Stomach (tissue), 9 donors: ENCODE data around the gene JRKL. TPM values are rescaled to one million over a fixed set of nuclear protein-coding genes. Genes with fewer than 3 reads are reported as not detected.

Source experiments
- DNase-seq, 2 donors: peaks; one replicate each; pipeline versions ENCODE4 v3.0.0 to v3.0.0-alpha.2; 2013 to 2019
- H3K27ac ChIP-seq, 5 donors: fragments of 200-600 bp in 4 of 5; sonication (generic) in 4 of 5; one replicate each; pipeline ENCODE4 v1.5.1; 2013 to 2019; ENCODE audit warnings: mild to moderate bottlenecking in 1 of 5, moderate library complexity in 1 of 5
- H3K27me3 ChIP-seq, 3 donors: fragments of 200-600 bp; sonication (generic); one replicate each; pipeline ENCODE4 v1.5.1; 2017 to 2019; ENCODE audit warnings: mixed run types in 1 of 3
- H3K36me3 ChIP-seq, 4 donors: fragments of 200-600 bp; sonication (generic); 1 replicate in 3 of 4; 2 replicates in 1 of 4; pipeline ENCODE4 v1.5.1; 2016 to 2019
- H3K4me1 ChIP-seq, 4 donors: fragments of 200-600 bp; sonication (generic); one replicate each; pipeline ENCODE4 v1.5.1; 2016 to 2019
- H3K4me3 ChIP-seq, 4 donors: fragments of 200-600 bp; sonication (generic) in 3 of 4; one replicate each; pipeline ENCODE4 v1.5.1; 2016 to 2019; ENCODE audit warnings: mild to moderate bottlenecking in 1 of 4
- H3K9me3 ChIP-seq, 4 donors: fragments of 200-600 bp; sonication (generic); one replicate each; pipeline ENCODE4 v1.5.1; 2016 to 2019
- CTCF ChIP-seq, 7 experiments: fragments of 450-650 bp in 4 of 7; fragments of 200-600 bp in 3 of 7; sonication (generic) in 3 of 7; IDR thresholded peaks; one replicate each; pipeline ENCODE4 v1.5.1; 2016 to 2019; ENCODE audit warnings: antibody characterized with exemption in 7 of 7, control low read depth in 2 of 7, mild to moderate bottlenecking in 1 of 7
- EP300 ChIP-seq: sonication (generic); formaldehyde crosslinking; IDR thresholded peaks from one replicate; pipeline ENCODE4 v1.6.1; 2017; ENCODE audit warnings: antibody characterized with exemption
- POLR2A ChIP-seq, 4 donors: fragments of 450-650 bp; IDR thresholded peaks; one replicate each; pipeline ENCODE4 v1.6.1; 2016; ENCODE audit warnings: antibody characterized with exemption in 4 of 4, control low read depth in 2 of 4, mild to moderate bottlenecking in 1 of 4, moderate library complexity in 1 of 4
- POLR2AphosphoS5 ChIP-seq, 3 donors: sonication (generic); formaldehyde crosslinking; IDR thresholded peaks; one replicate each; pipeline ENCODE4 v1.6.1; 2016; ENCODE audit warnings: antibody characterized with exemption in 3 of 3
- WGBS, 5 donors: extraction: QIAGEN DNeasy Blood & Tissue Kit in 3 of 5; methylation state at CpG; one replicate each; pipeline versions ENCODE4 v1.1.5 to v1.1.7; 2013 to 2018; 5-methylcytosine and 5-hydroxymethylcytosine counted together
- intact Hi-C: fragments of 100-400 bp; cut with DNase I; formaldehyde crosslinking; loops from one replicate; pipeline ENCODE4 v1.15.1; 2023; ENCODE audit warnings: low total_unique reads
- polyA plus RNA-seq, 3 donors: library from polyadenylated mRNA; stranded (reverse); fragments of 200-250 nt; gene quantifications; one replicate each; pipeline ENCODE4 v1.2.3, GENCODE V29; 2013
- total RNA-seq, 5 donors: library from RNA; depleted of rRNA; stranded (reverse); fragments of >200 nt; gene quantifications; one replicate each; pipeline versions ENCODE4 v1.1.0 to v1.2.3, GENCODE V29; 2014 to 2016
- donor health status: healthy with polysubstance abuse.
- donor health status: Bipolar disorder and iron deficiency.
- donor health status: healthy.

JRKL gene
- total and polyA plus RNA-seq, 8 donors = 2.7 to 11.9 (median 4.8) TPM

- peaks cover 6 to 43% (median 22%) of the 10 kb centered on the region in 4 donors for H3K4me1 ChIP-seq
- 0 to 1% (median 0%) methylated on average over 20 to 30 of the region's 30 CpGs for WGBS, 5 donors
- H3K36me3 ChIP-seq = peaks cover 0 to 6% (median 4%) of the 10 kb centered on the region in 4 donors
- H3K4me3 ChIP-seq = peak overlapping the region; percentile 71 to 90 (median 78)
- peak overlapping the region; percentile 83 to 95 (median 93) for H3K27ac ChIP-seq
- TF ChIP-seq CTCF (IDR thresholded peaks at IDR 0.05) (peak in 1 of 7 experiments; percentile 4), POLR2AphosphoS5 (IDR thresholded peaks at IDR 0.05) (no peak), POLR2A (IDR thresholded peaks at IDR 0.05) (no peak), EP300 (no peak)
- peak in 1 of 2 donors; percentile 6 for DNase-seq
- intact Hi-C loops = no loop called here
- no peaks in the 10 kb centered on the region for H3K27me3 ChIP-seq
- H3K9me3 ChIP-seq = no peaks in the 10 kb centered on the region
Observed at GRCh38 chr11:96388891-96389719, 708 bp upstream of the JRKL start.

GRCh38 chr11:96390488-96390792 is 627 bp downstream of the JRKL start:
- H3K9me3 ChIP-seq = no peaks in the 10 kb centered on the region
- H3K4me3 ChIP-seq = peak overlapping the region; percentile 71 to 90 (median 78)
- peak overlapping the region; percentile 89 to 95 (median 93) for H3K27ac ChIP-seq
- no peaks in the 10 kb centered on the region for H3K27me3 ChIP-seq
- H3K4me1 ChIP-seq = peaks cover 6 to 43% (median 22%) of the 10 kb centered on the region in 4 donors
- TF ChIP-seq POLR2AphosphoS5 (IDR thresholded peaks at IDR 0.05) (peak in 1 of 3 donors; percentile 23), EP300 (no peak), POLR2A (IDR thresholded peaks at IDR 0.05) (no peak)
- peak in 1 of 2 donors; percentile 55 for DNase-seq
- no peaks in the 10 kb centered on the region for H3K36me3 ChIP-seq
- WGBS, 5 donors = 9 to 23% (median 11%) methylated on average over 6 of the region's 6 CpGs
- intact Hi-C loops = no loop called here

- no peaks in the 10 kb centered on the region for H3K9me3 ChIP-seq
- 78 to 88% (median 82%) methylated on average over 3 of the region's 3 CpGs for WGBS, 5 donors
- H3K27me3 ChIP-seq = no peaks in the 10 kb centered on the region
- no peak for TF ChIP-seq CTCF (IDR thresholded peaks at IDR 0.05)
- TF ChIP-seq POLR2AphosphoS5 (IDR thresholded peaks at IDR 0.05) = no peak
- TF ChIP-seq EP300 = no peak
- TF ChIP-seq POLR2A (IDR thresholded peaks at IDR 0.05) = no peak
- H3K36me3 ChIP-seq = no peaks in the 10 kb centered on the region
- H3K4me1 ChIP-seq = peaks cover 6 to 39% (median 22%) of the 10 kb centered on the region in 4 donors
- intact Hi-C loops = no loop called here
- H3K4me3 ChIP-seq = no peak overlapping the region
- H3K27ac ChIP-seq = no peak overlapping the region
- DNase-seq = no peak
Observed at GRCh38 chr11:96391698-96392307, 2.0 kb downstream of the JRKL start.

GRCh38 chr11:96393753-96394348 is 4.0 kb downstream of the JRKL start:
- 4 to 27% (median 17%) methylated on average over 1 of the region's 1 CpG for WGBS, 5 donors
- peak in 1 of 2 donors; percentile 63 for DNase-seq
- Histone ChIP-seq H3K27ac (no peak overlapping the region), H3K36me3 (no peaks in the 10 kb centered on the region), H3K4me3 (no peak overlapping the region), H3K27me3 (no peaks in the 10 kb centered on the region), H3K4me1 (peaks cover under 1 to 19% (median 11%) of the 10 kb centered on the region in 4 donors), H3K9me3 (no peaks in the 10 kb centered on the region)
- intact Hi-C loops = no loop called here
- peak in 4 of 7 experiments; percentile 37 to 64 (median 52) for TF ChIP-seq CTCF (IDR thresholded peaks at IDR 0.05)
- no peak for TF ChIP-seq EP300
